ENCODE data around the gene AGBL1.

- no peak for TF ChIP-seq FOXA1 (IDR thresholded peaks at IDR 0.05)
- no peak for TF ChIP-seq YY1 (IDR thresholded peaks at IDR 0.05)
- TF ChIP-seq, protein P1, sequence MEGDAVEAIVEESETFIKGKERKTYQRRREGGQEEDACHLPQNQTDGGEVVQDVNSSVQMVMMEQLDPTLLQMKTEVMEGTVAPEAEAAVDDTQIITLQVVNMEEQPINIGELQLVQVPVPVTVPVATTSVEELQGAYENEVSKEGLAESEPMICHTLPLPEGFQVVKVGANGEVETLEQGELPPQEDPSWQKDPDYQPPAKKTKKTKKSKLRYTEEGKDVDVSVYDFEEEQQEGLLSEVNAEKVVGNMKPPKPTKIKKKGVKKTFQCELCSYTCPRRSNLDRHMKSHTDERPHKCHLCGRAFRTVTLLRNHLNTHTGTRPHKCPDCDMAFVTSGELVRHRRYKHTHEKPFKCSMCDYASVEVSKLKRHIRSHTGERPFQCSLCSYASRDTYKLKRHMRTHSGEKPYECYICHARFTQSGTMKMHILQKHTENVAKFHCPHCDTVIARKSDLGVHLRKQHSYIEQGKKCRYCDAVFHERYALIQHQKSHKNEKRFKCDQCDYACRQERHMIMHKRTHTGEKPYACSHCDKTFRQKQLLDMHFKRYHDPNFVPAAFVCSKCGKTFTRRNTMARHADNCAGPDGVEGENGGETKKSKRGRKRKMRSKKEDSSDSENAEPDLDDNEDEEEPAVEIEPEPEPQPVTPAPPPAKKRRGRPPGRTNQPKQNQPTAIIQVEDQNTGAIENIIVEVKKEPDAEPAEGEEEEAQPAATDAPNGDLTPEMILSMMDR (IDR thresholded peaks at IDR 0.05; ENCODE audit: low read depth, low read length, missing input control): no peak
- no peak for TF ChIP-seq GABPA (IDR thresholded peaks at IDR 0.05 in 1 of 2, conservative IDR thresholded peaks at IDR 0.05 in 1 of 2)
- TF ChIP-seq, protein P2, sequence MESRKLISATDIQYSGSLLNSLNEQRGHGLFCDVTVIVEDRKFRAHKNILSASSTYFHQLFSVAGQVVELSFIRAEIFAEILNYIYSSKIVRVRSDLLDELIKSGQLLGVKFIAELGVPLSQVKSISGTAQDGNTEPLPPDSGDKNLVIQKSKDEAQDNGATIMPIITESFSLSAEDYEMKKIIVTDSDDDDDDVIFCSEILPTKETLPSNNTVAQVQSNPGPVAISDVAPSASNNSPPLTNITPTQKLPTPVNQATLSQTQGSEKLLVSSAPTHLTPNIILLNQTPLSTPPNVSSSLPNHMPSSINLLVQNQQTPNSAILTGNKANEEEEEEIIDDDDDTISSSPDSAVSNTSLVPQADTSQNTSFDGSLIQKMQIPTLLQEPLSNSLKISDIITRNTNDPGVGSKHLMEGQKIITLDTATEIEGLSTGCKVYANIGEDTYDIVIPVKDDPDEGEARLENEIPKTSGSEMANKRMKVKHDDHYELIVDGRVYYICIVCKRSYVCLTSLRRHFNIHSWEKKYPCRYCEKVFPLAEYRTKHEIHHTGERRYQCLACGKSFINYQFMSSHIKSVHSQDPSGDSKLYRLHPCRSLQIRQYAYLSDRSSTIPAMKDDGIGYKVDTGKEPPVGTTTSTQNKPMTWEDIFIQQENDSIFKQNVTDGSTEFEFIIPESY (IDR thresholded peaks at IDR 0.05): no peak
- TF ChIP-seq NR2F2 (IDR thresholded peaks at IDR 0.05): no peak
- TF ChIP-seq MAX (IDR thresholded peaks at IDR 0.05): no peak
- TF ChIP-seq JUND (IDR thresholded peaks at IDR 0.05): no peak
- TF ChIP-seq EGR1 (IDR thresholded peaks at IDR 0.05; ENCODE audit: low read depth in 2 of 2): no peak
- TF ChIP-seq RAD21 (IDR thresholded peaks at IDR 0.05): no peak
- TF ChIP-seq, protein P3, sequence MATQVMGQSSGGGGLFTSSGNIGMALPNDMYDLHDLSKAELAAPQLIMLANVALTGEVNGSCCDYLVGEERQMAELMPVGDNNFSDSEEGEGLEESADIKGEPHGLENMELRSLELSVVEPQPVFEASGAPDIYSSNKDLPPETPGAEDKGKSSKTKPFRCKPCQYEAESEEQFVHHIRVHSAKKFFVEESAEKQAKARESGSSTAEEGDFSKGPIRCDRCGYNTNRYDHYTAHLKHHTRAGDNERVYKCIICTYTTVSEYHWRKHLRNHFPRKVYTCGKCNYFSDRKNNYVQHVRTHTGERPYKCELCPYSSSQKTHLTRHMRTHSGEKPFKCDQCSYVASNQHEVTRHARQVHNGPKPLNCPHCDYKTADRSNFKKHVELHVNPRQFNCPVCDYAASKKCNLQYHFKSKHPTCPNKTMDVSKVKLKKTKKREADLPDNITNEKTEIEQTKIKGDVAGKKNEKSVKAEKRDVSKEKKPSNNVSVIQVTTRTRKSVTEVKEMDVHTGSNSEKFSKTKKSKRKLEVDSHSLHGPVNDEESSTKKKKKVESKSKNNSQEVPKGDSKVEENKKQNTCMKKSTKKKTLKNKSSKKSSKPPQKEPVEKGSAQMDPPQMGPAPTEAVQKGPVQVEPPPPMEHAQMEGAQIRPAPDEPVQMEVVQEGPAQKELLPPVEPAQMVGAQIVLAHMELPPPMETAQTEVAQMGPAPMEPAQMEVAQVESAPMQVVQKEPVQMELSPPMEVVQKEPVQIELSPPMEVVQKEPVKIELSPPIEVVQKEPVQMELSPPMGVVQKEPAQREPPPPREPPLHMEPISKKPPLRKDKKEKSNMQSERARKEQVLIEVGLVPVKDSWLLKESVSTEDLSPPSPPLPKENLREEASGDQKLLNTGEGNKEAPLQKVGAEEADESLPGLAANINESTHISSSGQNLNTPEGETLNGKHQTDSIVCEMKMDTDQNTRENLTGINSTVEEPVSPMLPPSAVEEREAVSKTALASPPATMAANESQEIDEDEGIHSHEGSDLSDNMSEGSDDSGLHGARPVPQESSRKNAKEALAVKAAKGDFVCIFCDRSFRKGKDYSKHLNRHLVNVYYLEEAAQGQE (IDR thresholded peaks at IDR 0.05): no peak
Measured at GRCh38 chr15:86312486-86312885, 232.8 kb downstream of the AGBL1 start.
